NCI-H1694 (cell line): ENCODE measurements around the gene LYPD8.

Experiments used
- DNase-seq: peaks from one replicate; lab custom pipeline; 2025; lab: John Stamatoyannopoulos, UW

LYPD8 gene

DNA sequence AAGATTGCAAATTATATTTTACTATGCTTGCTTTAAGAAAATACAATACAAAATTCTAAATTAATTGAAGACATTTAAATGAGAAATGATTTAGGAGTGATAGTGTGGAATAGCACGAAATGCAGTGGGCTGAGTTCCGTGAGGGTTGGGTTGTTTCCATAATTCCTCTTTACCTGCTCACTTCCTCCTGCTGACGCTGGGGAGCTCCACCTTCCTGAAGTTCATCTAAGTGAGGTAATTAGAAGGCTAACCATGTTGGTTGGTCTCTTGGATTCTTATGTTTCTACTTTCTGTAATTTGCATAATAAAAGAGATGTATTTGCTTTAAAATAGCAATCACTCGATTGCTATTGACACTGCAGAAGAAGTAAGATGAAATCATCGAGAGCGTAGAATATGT, 57.7 kb downstream of the LYPD8 start:
- no peak for DNase-seq

DNA sequence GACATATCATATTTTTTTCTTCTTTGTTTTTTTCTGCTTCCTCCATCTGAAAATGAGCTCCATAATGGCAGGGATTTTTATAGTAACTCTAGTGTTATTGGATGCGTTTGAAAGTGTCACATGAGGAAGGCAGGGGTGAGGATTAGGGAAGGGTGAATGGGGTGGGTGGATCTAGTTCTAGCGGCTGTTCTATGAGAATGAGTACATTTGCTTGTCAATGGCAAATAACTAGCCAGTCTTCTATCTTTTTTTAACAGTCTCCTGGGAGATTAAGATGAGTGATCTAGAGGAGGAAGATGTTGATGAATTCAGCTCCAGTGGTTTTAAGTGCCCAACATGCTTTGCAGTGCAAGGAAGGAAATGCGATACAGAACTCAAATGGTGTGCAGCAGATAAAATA, 58.8 kb downstream of the LYPD8 start:
- no peak for DNase-seq

DNA sequence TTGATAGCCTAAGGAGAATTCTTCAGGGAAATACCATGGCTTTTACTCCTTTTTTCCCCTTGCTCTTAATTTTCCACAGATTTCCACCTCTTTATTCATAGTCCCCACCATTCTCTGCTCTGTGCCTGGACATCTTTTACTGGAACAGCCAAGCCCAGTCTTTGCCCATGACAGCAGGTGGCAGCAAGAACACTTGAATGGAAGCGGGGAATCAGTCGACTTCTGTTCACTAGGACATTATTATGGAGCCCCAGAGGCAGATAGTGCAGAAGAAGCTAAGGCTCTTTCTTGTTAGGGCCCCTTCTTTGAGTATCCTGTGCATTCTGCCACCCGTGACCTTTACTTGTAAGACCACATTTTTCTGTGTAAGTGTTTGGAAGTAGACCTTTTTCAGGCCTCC, 59.3 kb downstream of the LYPD8 start:
- no peak for DNase-seq

DNA sequence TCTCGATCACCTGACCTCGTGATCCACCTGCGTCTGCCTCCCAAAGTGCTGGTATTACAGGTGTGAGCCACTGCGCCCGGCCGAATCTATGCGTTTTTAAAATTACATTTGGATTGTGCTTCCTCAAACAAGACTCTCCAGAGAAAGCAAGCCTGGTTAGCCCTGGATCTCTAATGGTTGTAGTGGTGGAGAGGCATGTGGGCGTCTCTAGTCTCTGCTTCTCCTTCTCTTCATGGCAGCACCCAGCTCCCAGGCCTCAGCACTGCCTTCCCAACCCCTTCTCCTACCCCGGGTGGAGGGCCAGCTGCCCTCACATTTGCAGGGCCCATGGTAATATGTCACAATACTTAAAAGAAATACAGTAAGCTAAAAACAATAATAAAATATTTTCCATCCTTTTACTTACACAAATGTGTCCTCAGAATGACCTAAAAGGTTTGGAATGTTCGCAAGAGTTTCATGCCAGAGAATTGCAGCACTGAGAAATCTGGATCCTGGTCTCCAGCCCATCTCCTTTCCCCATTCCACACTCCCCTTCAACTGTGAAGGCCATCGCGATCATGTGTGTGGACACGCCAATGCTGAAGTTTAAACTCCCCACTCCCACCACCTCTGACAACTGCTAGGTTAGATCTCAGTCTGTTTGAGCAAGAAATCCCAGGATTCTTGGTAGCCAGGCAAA, 60.0 kb downstream of the LYPD8 start:
- no peak for DNase-seq

DNA sequence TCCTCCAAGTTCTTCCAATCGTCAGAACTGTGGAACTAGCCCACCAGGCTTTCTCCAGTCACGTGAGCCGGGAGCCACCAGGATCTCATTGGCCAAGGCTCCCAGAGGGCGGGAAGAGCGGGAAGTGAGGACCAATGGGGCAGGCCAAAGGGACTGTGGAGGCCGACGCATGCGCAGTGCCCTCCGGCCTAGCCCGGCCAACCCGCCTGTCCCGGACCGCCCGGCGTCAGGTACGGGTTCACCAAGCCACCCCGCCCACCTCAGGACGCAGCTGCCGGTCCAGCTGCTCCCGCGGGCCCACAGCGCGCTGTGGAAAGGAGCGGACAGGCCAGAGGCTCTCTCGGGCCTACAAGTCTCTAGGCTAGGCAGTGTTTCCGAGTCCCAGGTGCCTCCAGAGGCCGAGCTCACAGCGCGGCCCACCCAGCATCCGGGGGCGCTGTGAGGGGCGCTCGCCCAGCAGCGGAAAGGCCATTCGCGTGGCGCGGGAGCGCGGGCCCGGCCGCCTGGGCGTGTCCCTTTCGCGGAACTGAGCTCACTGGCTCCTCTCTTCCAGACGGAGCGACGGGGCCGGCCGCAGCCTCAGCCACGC, 63.9 kb downstream of the LYPD8 start:
- no peak for DNase-seq
